ENCODE measurements around the gene GPD1.

GPD1 gene

GRCh38 chr12:50121641-50122040, 17.8 kb downstream of the GPD1 start:
- TF ChIP-seq CREB1 (IDR thresholded peaks at IDR 0.05; ENCODE audit: low read depth) (no peak), FOXM1 (IDR thresholded peaks at IDR 0.05; ENCODE audit: borderline replicate concordance, low read depth) (no peak), TCF12 (IDR thresholded peaks at IDR 0.05; ENCODE audit: low read depth) (no peak), REST (IDR thresholded peaks at IDR 0.05; ENCODE audit: low read depth) (no peak), ZBTB7A (IDR thresholded peaks at IDR 0.05; ENCODE audit: low read depth) (no peak), EGR1 (IDR thresholded peaks at IDR 0.05) (no peak), NFIC (IDR thresholded peaks at IDR 0.05) (no peak), EP300 (IDR thresholded peaks at IDR 0.05; ENCODE audit: borderline replicate concordance) (no peak), TEAD4 (IDR thresholded peaks at IDR 0.05) (no peak), TAF1 (IDR thresholded peaks at IDR 0.05; ENCODE audit: low read depth) (no peak), MAX (IDR thresholded peaks at IDR 0.05) (no peak), YY1 (IDR thresholded peaks at IDR 0.05; ENCODE audit: low read depth) (no peak)

- TF ChIP-seq CREB1 (IDR thresholded peaks at IDR 0.05; ENCODE audit: low read depth): no peak
Measured at GRCh38 chr12:50123203-50123602, 19.4 kb downstream of the GPD1 start.

- TF ChIP-seq CEBPB (IDR thresholded peaks at IDR 0.05) (no peak), CREB1 (IDR thresholded peaks at IDR 0.05; ENCODE audit: low read depth) (no peak), NFIC (IDR thresholded peaks at IDR 0.05) (no peak), EGR1 (IDR thresholded peaks at IDR 0.05) (no peak), TEAD4 (IDR thresholded peaks at IDR 0.05) (no peak), TCF12 (IDR thresholded peaks at IDR 0.05; ENCODE audit: low read depth) (no peak), REST (IDR thresholded peaks at IDR 0.05; ENCODE audit: low read depth) (no peak), TAF1 (IDR thresholded peaks at IDR 0.05; ENCODE audit: low read depth) (no peak), USF1 (IDR thresholded peaks at IDR 0.05) (no peak), YY1 (IDR thresholded peaks at IDR 0.05; ENCODE audit: low read depth) (no peak), EP300 (IDR thresholded peaks at IDR 0.05; ENCODE audit: borderline replicate concordance) (no peak), MAX (IDR thresholded peaks at IDR 0.05) (no peak), RAD21 (IDR thresholded peaks at IDR 0.05; ENCODE audit: low read depth) (no peak), FOXM1 (IDR thresholded peaks at IDR 0.05; ENCODE audit: borderline replicate concordance, low read depth) (no peak), ZBTB7A (IDR thresholded peaks at IDR 0.05; ENCODE audit: low read depth) (no peak)
Measured at GRCh38 chr12:50127546-50127945, 23.7 kb downstream of the GPD1 start.

GRCh38 chr12:50129290-50129689, 25.5 kb downstream of the GPD1 start:
- TF ChIP-seq YY1 (IDR thresholded peaks at IDR 0.05; ENCODE audit: low read depth) (no peak), FOXM1 (IDR thresholded peaks at IDR 0.05; ENCODE audit: borderline replicate concordance, low read depth) (no peak), CEBPB (IDR thresholded peaks at IDR 0.05) (no peak), CREB1 (IDR thresholded peaks at IDR 0.05; ENCODE audit: low read depth) (no peak), REST (IDR thresholded peaks at IDR 0.05; ENCODE audit: low read depth) (no peak), NFIC (IDR thresholded peaks at IDR 0.05) (no peak), TCF12 (IDR thresholded peaks at IDR 0.05; ENCODE audit: low read depth) (no peak), TEAD4 (IDR thresholded peaks at IDR 0.05) (no peak)

GRCh38 chr12:50132505-50133135, 28.8 kb downstream of the GPD1 start:
- TF ChIP-seq RAD21 (IDR thresholded peaks at IDR 0.05; ENCODE audit: low read depth) (peak; percentile 67), YY1 (IDR thresholded peaks at IDR 0.05; ENCODE audit: low read depth) (no peak)
